CD14-positive monocyte (primary cell): ENCODE data around the gene CDC42BPB. TPM values are rescaled to one million over a fixed set of nuclear protein-coding genes. Genes with fewer than 3 reads are reported as not detected.
A peak's percentile ranks its signal among the peaks of the same experiment; 100 is the strongest.

Experiments used
- DNase-seq, 3 donors: peaks; one replicate each; pipeline ENCODE4 v3.0.0-alpha.2; 2011 to 2022
- H2AFZ ChIP-seq: 2 replicates; pipeline ENCODE4 v1.6.0; 2012; ENCODE audit warnings: mild to moderate bottlenecking, low read depth, low read length, inconsistent platforms; ENCODE audit not compliant: insufficient read depth, poor library complexity, severe bottlenecking
- H3K27ac ChIP-seq, 2 donors: 1 replicate in 1 of 2; 2 replicates in 1 of 2; pipeline ENCODE4 v1.5.1; 2012 to 2013; ENCODE audit warnings: low read length in 2 of 2, control low read depth in 1 of 2, inconsistent platforms in 1 of 2, low read depth in 1 of 2, mild to moderate bottlenecking in 1 of 2
- H3K27me3 ChIP-seq, 2 donors: one replicate each; pipeline versions ENCODE4 v1.6.0 to v1.6.1; 2011 to 2013; ENCODE audit warnings: low read length in 2 of 2; ENCODE audit not compliant: control insufficient read depth in 2 of 2, insufficient read depth in 2 of 2
- H3K36me3 ChIP-seq, 2 donors: replicated peaks in 1 of 2; 1 replicate in 1 of 2; 2 replicates in 1 of 2; pipeline versions ENCODE4 v1.5.1 to v1.6.1; 2012 to 2013; ENCODE audit warnings: low read length in 2 of 2, control low read depth in 1 of 2, inconsistent platforms in 1 of 2, mild to moderate bottlenecking in 1 of 2; ENCODE audit not compliant: insufficient read depth in 2 of 2, control insufficient read depth in 1 of 2
- H3K4me1 ChIP-seq, 2 donors: 1 replicate in 1 of 2; 2 replicates in 1 of 2; pipeline versions ENCODE4 v1.5.1 to v1.6.1; 2012 to 2013; ENCODE audit warnings: low read length in 2 of 2, control low read depth in 1 of 2, inconsistent platforms in 1 of 2, mild to moderate bottlenecking in 1 of 2, moderate library complexity in 1 of 2; ENCODE audit not compliant: insufficient read depth in 2 of 2, control insufficient read depth in 1 of 2
- H3K4me2 ChIP-seq: replicated peaks from 2 replicates; pipeline ENCODE3; 2012; ENCODE audit warnings: low read length, moderate library complexity, mild to moderate bottlenecking; ENCODE audit not compliant: poor library complexity, severe bottlenecking; ENCODE audit errors: extremely low read depth
- H3K4me3 ChIP-seq, 3 experiments: fragments of 200-600 bp in 1 of 3; sonication (generic) in 1 of 3; replicated peaks in 1 of 3; 1 replicate in 2 of 3; 2 replicates in 1 of 3; pipeline ENCODE4 v1.5.1; 2011 to 2013; ENCODE audit warnings: low read length in 3 of 3, mild to moderate bottlenecking in 3 of 3, control low read depth in 2 of 3, low read depth in 2 of 3, inconsistent platforms in 1 of 3, moderate library complexity in 1 of 3
- H3K79me2 ChIP-seq: 2 replicates; pipeline ENCODE4 v1.6.0; 2012; ENCODE audit warnings: mild to moderate bottlenecking, control low read depth, inconsistent platforms, low read length, moderate library complexity; ENCODE audit not compliant: insufficient read depth
- H3K9ac ChIP-seq: 2 replicates; pipeline ENCODE4 v1.6.0; 2017; ENCODE audit warnings: low read length, mild to moderate bottlenecking; ENCODE audit not compliant: insufficient read depth, poor library complexity, severe bottlenecking
- H3K9me3 ChIP-seq, 2 donors: replicated peaks in 1 of 2; 1 replicate in 1 of 2; 2 replicates in 1 of 2; pipeline versions ENCODE4 v1.5.1 to v1.6.1; 2012 to 2013; ENCODE audit warnings: low read length in 2 of 2, control low read depth in 1 of 2; ENCODE audit not compliant: control insufficient read depth in 1 of 2, insufficient read depth in 1 of 2
- H4K20me1 ChIP-seq: 2 replicates; pipeline ENCODE4 v1.6.0; 2012; ENCODE audit warnings: mild to moderate bottlenecking, low read length, control low read depth, moderate library complexity; ENCODE audit not compliant: insufficient read depth
- H3K27ac Mint-ChIP-seq, 7 donors: one replicate each; pipeline ENCODE4 v1.8.0; 2020; ENCODE audit warnings: mild to moderate bottlenecking in 7 of 7, mixed read lengths in 7 of 7, moderate library complexity in 6 of 7, inconsistent platforms in 2 of 7
- H3K27me3 Mint-ChIP-seq, 3 donors: one replicate each; pipeline ENCODE4 v1.8.0; 2021 to 2022; ENCODE audit warnings: low read depth in 3 of 3, mild to moderate bottlenecking in 3 of 3, mixed read lengths in 3 of 3, moderate library complexity in 3 of 3, inconsistent platforms in 1 of 3
- H3K36me3 Mint-ChIP-seq, 2 donors: one replicate each; pipeline ENCODE4 v1.8.0; 2020; ENCODE audit warnings: mixed read lengths in 2 of 2, inconsistent platforms in 1 of 2, mild to moderate bottlenecking in 1 of 2
- H3K4me1 Mint-ChIP-seq: one replicate; pipeline ENCODE4 v1.8.0; 2020; ENCODE audit warnings: mild to moderate bottlenecking, mixed read lengths
- H3K4me3 Mint-ChIP-seq, 2 donors: one replicate each; pipeline ENCODE4 v1.8.0; 2020; ENCODE audit warnings: mild to moderate bottlenecking in 2 of 2, mixed read lengths in 2 of 2, moderate library complexity in 1 of 2
- H3K9me3 Mint-ChIP-seq, 7 donors: one replicate each; pipeline ENCODE4 v1.8.0; 2020 to 2022; ENCODE audit warnings: mixed read lengths in 7 of 7, mild to moderate bottlenecking in 6 of 7, moderate library complexity in 6 of 7, inconsistent platforms in 2 of 7
- WGBS: methylation state at CpG from one replicate; pipeline ENCODE4 v1.1.5; 2013; ENCODE audit warnings: missing lambda C conversion rate; ENCODE audit not compliant: insufficient coverage; 5-methylcytosine and 5-hydroxymethylcytosine counted together
- intact Hi-C, 2 donors: fragments of 100-400 bp; cut with micrococcal nuclease; formaldehyde crosslinking; loops; one replicate each; pipeline versions ENCODE4 v1.15.0 to v1.15.1; 2023
- polyA plus RNA-seq, 3 donors: library from polyadenylated mRNA; depleted of rRNA in 1 of 3; unstranded in 2 of 3; stranded (reverse) in 1 of 3; fragments of 300-500 nt in 2 of 3; fragments of >200 nt in 1 of 3; fragmentation: Illumina TruSeq in 2 of 3; gene quantifications; 1 replicate in 2 of 3; 2 replicates in 1 of 3; pipeline ENCODE4 v1.2.3, GENCODE V29; 2012 to 2021
- TF ChIP-seq, protein P1 (sequence below): fragments of 200-600 bp; IDR thresholded peaks from one replicate; pipeline ENCODE4 v1.8.0; 2022; ENCODE audit warnings: antibody characterized with exemption, mild to moderate bottlenecking

The CDC42BPB gene
- polyA plus RNA-seq, 3 donors = 0.25 to 19.0 (median 0.60) TPM

DNA sequence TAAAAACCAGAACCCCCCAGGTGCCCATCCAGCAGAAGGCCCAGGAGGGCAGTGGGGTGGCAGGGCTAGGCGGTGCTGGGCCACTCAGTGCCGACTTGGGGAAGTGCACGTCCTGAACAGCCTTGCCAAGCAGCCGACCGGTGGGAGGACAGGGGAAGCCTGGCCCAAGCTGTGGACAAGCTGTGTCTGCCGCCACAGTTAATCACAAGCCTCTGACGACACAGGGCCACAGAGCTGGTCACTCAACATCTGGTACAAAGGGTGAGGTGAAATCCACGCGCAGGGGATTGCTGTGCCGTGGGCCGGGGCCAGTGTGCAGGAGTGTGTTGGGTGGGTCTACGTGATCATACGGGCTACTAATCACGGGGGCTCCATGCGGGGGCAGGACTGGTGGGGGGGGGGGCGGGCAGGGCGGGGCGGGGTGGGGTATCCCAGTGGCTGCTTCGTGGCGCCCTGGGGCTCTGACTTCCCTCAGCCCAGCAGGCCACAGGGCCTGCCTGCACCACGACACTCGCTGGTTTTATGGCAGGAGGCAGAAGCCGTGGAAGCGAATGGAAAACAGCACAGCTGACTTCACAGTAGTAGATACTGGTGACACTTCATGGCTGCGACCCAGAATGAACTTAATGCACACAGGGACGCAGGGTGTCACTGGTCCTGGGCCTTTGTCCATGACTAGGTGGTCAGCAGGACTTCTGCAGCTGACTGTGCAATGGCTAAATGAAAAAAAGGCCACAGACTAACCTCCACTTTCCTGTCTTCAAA is 124.7 kb downstream of the CDC42BPB start:
- H3K4me3 ChIP-seq = no peak overlapping the region
- intact Hi-C loops = no loop called here
- H3K4me3 Mint-ChIP-seq = peak overlapping the region in 1 of 2 donors; percentile 21
- H3K4me1 Mint-ChIP-seq = peaks cover 13% of the 10 kb centered on the region
- H4K20me1 ChIP-seq = no peaks in the 10 kb centered on the region
- 88% methylated on average over 13 of the region's 26 CpGs for WGBS
- H3K9me3 ChIP-seq = peaks cover 0 to 17% of the 10 kb centered on the region in 2 donors
- no peaks in the 10 kb centered on the region for H3K36me3 ChIP-seq
- peaks cover 0 to 7% (median 4%) of the 10 kb centered on the region in 7 donors for H3K9me3 Mint-ChIP-seq
- peaks cover 18 to 23% of the 10 kb centered on the region in 2 donors for H3K4me1 ChIP-seq
- no peak overlapping the region for H3K27ac Mint-ChIP-seq
- peaks cover 32 to 51% (median 37%) of the 10 kb centered on the region in 3 donors for H3K27me3 Mint-ChIP-seq
- no peak overlapping the region for H2AFZ ChIP-seq
- no peak overlapping the region for H3K27ac ChIP-seq
- no peak overlapping the region for H3K9ac ChIP-seq
- peaks cover 5 to 11% of the 10 kb centered on the region in 2 donors for H3K36me3 Mint-ChIP-seq
- H3K79me2 ChIP-seq = no peaks in the 10 kb centered on the region
- TF ChIP-seq, protein P1, sequence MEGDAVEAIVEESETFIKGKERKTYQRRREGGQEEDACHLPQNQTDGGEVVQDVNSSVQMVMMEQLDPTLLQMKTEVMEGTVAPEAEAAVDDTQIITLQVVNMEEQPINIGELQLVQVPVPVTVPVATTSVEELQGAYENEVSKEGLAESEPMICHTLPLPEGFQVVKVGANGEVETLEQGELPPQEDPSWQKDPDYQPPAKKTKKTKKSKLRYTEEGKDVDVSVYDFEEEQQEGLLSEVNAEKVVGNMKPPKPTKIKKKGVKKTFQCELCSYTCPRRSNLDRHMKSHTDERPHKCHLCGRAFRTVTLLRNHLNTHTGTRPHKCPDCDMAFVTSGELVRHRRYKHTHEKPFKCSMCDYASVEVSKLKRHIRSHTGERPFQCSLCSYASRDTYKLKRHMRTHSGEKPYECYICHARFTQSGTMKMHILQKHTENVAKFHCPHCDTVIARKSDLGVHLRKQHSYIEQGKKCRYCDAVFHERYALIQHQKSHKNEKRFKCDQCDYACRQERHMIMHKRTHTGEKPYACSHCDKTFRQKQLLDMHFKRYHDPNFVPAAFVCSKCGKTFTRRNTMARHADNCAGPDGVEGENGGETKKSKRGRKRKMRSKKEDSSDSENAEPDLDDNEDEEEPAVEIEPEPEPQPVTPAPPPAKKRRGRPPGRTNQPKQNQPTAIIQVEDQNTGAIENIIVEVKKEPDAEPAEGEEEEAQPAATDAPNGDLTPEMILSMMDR = no peak
- peaks cover 12 to 42% of the 10 kb centered on the region in 2 donors for H3K27me3 ChIP-seq
- DNase-seq = no peak
- H3K4me2 ChIP-seq = no peak overlapping the region

DNA sequence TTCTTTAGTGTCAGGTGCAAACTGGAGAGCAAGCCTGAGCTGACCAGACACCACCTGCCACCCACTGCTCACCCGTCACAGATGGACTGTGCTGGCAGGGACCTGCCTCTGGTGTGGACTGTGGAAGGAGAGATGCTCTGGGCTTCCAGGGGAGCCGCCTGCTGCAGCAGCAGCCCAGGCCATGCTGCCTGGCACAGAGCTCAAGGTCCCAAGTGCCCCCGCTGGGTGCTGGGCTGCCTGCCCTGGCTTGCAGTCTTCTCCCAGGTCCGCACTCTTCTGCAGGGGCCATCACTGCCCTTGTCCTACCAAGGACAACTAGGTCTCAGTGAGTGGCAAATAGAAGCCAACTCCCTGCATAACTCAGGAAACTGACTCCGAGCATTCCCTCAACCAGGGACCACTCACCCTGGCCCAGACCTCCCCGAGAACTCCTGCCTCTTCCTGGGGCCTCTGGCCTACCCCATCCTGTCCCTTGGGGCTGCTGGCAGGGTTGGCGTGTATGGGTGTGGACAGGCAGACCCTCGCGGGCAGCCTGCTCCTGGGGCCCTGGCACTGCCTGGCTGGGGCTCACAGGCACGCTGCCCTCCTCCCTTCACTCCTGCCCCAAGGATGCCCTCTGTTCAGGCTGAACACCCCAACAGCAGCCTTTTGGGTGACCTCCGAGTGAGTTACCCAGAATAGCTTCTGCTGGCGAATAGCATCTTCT is 125.6 kb downstream of the CDC42BPB start:
- H3K4me3 ChIP-seq = no peak overlapping the region
- peaks cover 0 to 17% of the 10 kb centered on the region in 2 donors for H3K9me3 ChIP-seq
- DNase-seq = no peak
- H3K4me2 ChIP-seq = no peak overlapping the region
- TF ChIP-seq, protein P1 = no peak
- H3K4me3 Mint-ChIP-seq = peak overlapping the region in 1 of 2 donors; percentile 76
- H3K9ac ChIP-seq = no peak overlapping the region
- peaks cover 15 to 51% of the 10 kb centered on the region in 2 donors for H3K27me3 ChIP-seq
- H3K27me3 Mint-ChIP-seq = peaks cover 39 to 60% (median 45%) of the 10 kb centered on the region in 3 donors
- no peaks in the 10 kb centered on the region for H3K79me2 ChIP-seq
- H3K27ac ChIP-seq = no peak overlapping the region
- peaks cover 19 to 25% of the 10 kb centered on the region in 2 donors for H3K4me1 ChIP-seq
- peaks cover 5 to 8% of the 10 kb centered on the region in 2 donors for H3K36me3 Mint-ChIP-seq
- intact Hi-C loops = no loop called here
- WGBS = 87% methylated on average over 9 of the region's 12 CpGs
- no peaks in the 10 kb centered on the region for H4K20me1 ChIP-seq
- no peaks in the 10 kb centered on the region for H3K36me3 ChIP-seq
- peaks cover 16% of the 10 kb centered on the region for H3K4me1 Mint-ChIP-seq
- no peak overlapping the region for H2AFZ ChIP-seq
- H3K9me3 Mint-ChIP-seq = peaks cover 0 to 7% (median 4%) of the 10 kb centered on the region in 7 donors
- H3K27ac Mint-ChIP-seq = no peak overlapping the region
